GM12864 (cell line): ENCODE measurements around the gene EXOC6B.

ENCODE experiments used
- DNase-seq: peaks from one replicate; pipeline ENCODE4 v3.0.0-alpha.2; 2011; ENCODE audit warnings: low read depth
- H3K4me3 ChIP-seq: 2 replicates; pipeline ENCODE4 v1.5.1; 2011; ENCODE audit warnings: mild to moderate bottlenecking, low read depth, low read length, control low read depth
- CTCF ChIP-seq: IDR thresholded peaks from 2 replicates; pipeline ENCODE4 v1.5.1; 2011; ENCODE audit warnings: low read depth, mild to moderate bottlenecking, moderate library complexity, low read length, control low read depth, inconsistent platforms; ENCODE audit errors: missing control alignments

EXOC6B gene

GRCh38 chr2:72694715-72695496 lies 130.9 kb downstream of the EXOC6B start:
- H3K4me3 ChIP-seq, result no peak overlapping the region
- DNase-seq, result no peak
- no peak for TF ChIP-seq CTCF

- no peak overlapping the region for H3K4me3 ChIP-seq
- DNase-seq, result no peak
- no peak for TF ChIP-seq CTCF
Measured at GRCh38 chr2:72689579-72690195, 136.1 kb downstream of the EXOC6B start.

GRCh38 chr2:72685638-72686213 lies 140.1 kb downstream of the EXOC6B start:
- no peak overlapping the region for H3K4me3 ChIP-seq
- DNase-seq, result no peak
- no peak for TF ChIP-seq CTCF

GRCh38 chr2:72682061-72682460 lies 143.8 kb downstream of the EXOC6B start:
- no peak overlapping the region for H3K4me3 ChIP-seq
- no peak for TF ChIP-seq CTCF
- no peak for DNase-seq

GRCh38 chr2:72681016-72681995 lies 144.5 kb downstream of the EXOC6B start:
- TF ChIP-seq CTCF, result no peak
- no peak for DNase-seq
- H3K4me3 ChIP-seq, result no peak overlapping the region

GRCh38 chr2:72678024-72678423 lies 147.8 kb downstream of the EXOC6B start:
- TF ChIP-seq CTCF, result no peak
- no peak overlapping the region for H3K4me3 ChIP-seq
- no peak for DNase-seq
